ENCODE results near the gene SAP25.
"Not testable (repeated sequence)": the region's sequence is repeated elsewhere in the genome, so short reads cannot be mapped to it uniquely, and the experiment has no call there.

Gene SAP25

GRCh38 chr7:100575206-100575631 lies 1.5 kb upstream of the SAP25 start:
- no peak for FAIRE-seq

GRCh38 chr7:100574362-100575205 lies 884 bp upstream of the SAP25 start:
- FAIRE-seq, result no peak

- no peak for FAIRE-seq
Observed at GRCh38 chr7:100572949-100573675, 588 bp downstream of the SAP25 start.

- FAIRE-seq, result no peak
Observed at GRCh38 chr7:100572281-100572948, 1.3 kb downstream of the SAP25 start.

- FAIRE-seq, result no peak
Observed at GRCh38 chr7:100571829-100572116, 1.9 kb downstream of the SAP25 start.

GRCh38 chr7:100570954-100571828 lies 2.5 kb downstream of the SAP25 start:
- no peak for FAIRE-seq

- FAIRE-seq, result no peak
Observed at GRCh38 chr7:100568896-100569844, 4.5 kb downstream of the SAP25 start.

- FAIRE-seq, result no peak
Observed at GRCh38 chr7:100568176-100568895, 5.4 kb downstream of the SAP25 start.

- FAIRE-seq, result no peak
Observed at GRCh38 chr7:100567751-100568175, 5.9 kb downstream of the SAP25 start.

GRCh38 chr7:100567031-100567730 lies 6.5 kb downstream of the SAP25 start:
- FAIRE-seq, result no peak

- no peak for FAIRE-seq
Observed at GRCh38 chr7:100566018-100566531, 7.6 kb downstream of the SAP25 start.

- FAIRE-seq, result no peak
Observed at GRCh38 chr7:100565133-100565571, 8.5 kb downstream of the SAP25 start.

- FAIRE-seq, result not testable (repeated sequence)
Observed at GRCh38 chr7:100564405-100564804, 9.3 kb downstream of the SAP25 start.

GRCh38 chr7:100563809-100564400 lies 9.8 kb downstream of the SAP25 start:
- no peak for FAIRE-seq

- FAIRE-seq, result no peak
Observed at GRCh38 chr7:100563100-100563564, 10.6 kb downstream of the SAP25 start.

GRCh38 chr7:100562195-100563099 lies 11.3 kb downstream of the SAP25 start:
- FAIRE-seq, result no peak

GRCh38 chr7:100561491-100562194 lies 12.1 kb downstream of the SAP25 start:
- FAIRE-seq, result no peak

GRCh38 chr7:100559127-100559526 lies 14.6 kb downstream of the SAP25 start:
- FAIRE-seq, result no peak

All from islet of Langerhans (tissue), 1 donor.